HCT116 (cell line): Measurements from ENCODE around the gene RORB. TPM values are rescaled to one million over a fixed set of nuclear protein-coding genes. Genes with fewer than 3 reads are reported as not detected.

Experiments used
- ATAC-seq: fragments of 200-7000 bp; cut with Tn5 transposase; 2 replicates; pipeline ENCODE4 v1.9.1; 2020; ENCODE audit warnings: mild to moderate bottlenecking, moderate library complexity
- BruUV-seq: library from RNA; stranded (reverse); fragments of 400-500 nt; replicated peaks from 2 replicates; lab custom pipeline; 2021; lab: Mats Ljungman, UMichigan
- CTCF ChIA-PET: fragments of 300-600 bp; sonication (Branson Sonifier 250); formaldehyde crosslinking; loops from one replicate; lab custom pipeline; 2021; ENCODE audit warnings: antibody characterized with exemption; lab: Charles Lee
- POLR2A ChIA-PET: fragments of 300-600, 350-600 bp; sonication (Branson Sonifier 250); formaldehyde crosslinking; loops from one replicate; lab custom pipeline; 2021; ENCODE audit warnings: antibody characterized with exemption; lab: Charles Lee
- RAD21 ChIA-PET, 2 experiments: fragments of 300-600 bp; sonication (Branson Sonifier 250); formaldehyde crosslinking; loops; one replicate each; lab custom pipeline; 2023; ENCODE audit warnings: low total read pairs in 2 of 2; ENCODE audit not compliant: uncharacterized antibody in 2 of 2, unreplicated experiment in 2 of 2, low non-redundant PET in 1 of 2; lab: Charles Lee
- DNase-seq: peaks from one replicate; pipeline ENCODE4 v3.0.0-alpha.2; 2010; ENCODE audit warnings: low read depth, low spot score
- H2AFZ ChIP-seq: fragments of 200-600 bp; shearing (Covaris generic), sonication (generic); 2 replicates; pipeline ENCODE4 v1.6.1; 2017; ENCODE audit warnings: low read depth, mixed run types, mixed read lengths, antibody characterized with exemption, low read length; ENCODE audit not compliant: poor library complexity, severe bottlenecking
- H3K27ac ChIP-seq: 2 replicates; pipeline ENCODE4 v1.5.1; 2012; ENCODE audit warnings: low read depth, low read length
- H3K27me3 ChIP-seq: fragments of 200-600 bp; sonication (generic); 2 replicates; pipeline ENCODE4 v1.6.1; 2016; ENCODE audit warnings: mixed run types, low read length, mixed read lengths; ENCODE audit not compliant: insufficient read depth
- H3K36me3 ChIP-seq, 2 experiments: fragments of 200-500 bp in 1 of 2; fragments of 200-600 bp in 1 of 2; sonication (Bioruptor generic) in 1 of 2; sonication (generic) in 1 of 2; 2 replicates each; pipeline versions ENCODE4 v1.5.1 to v1.6.1; 2014 to 2016; ENCODE audit warnings: low read length in 2 of 2, inconsistent platforms in 1 of 2, mixed read lengths in 1 of 2, mixed run types in 1 of 2; ENCODE audit not compliant: insufficient read depth in 2 of 2, control insufficient read depth in 1 of 2
- H3K4me1 ChIP-seq, 2 experiments: fragments of 200-600 bp in 1 of 2; sonication (generic) in 1 of 2; 2 replicates each; pipeline versions ENCODE4 v1.5.1 to v1.6.1; 2012 to 2017; ENCODE audit warnings: low read length in 2 of 2, inconsistent platforms in 1 of 2, mild to moderate bottlenecking in 1 of 2, mixed read lengths in 1 of 2, mixed run types in 1 of 2, moderate library complexity in 1 of 2; ENCODE audit not compliant: insufficient read depth in 2 of 2, control insufficient read depth in 1 of 2
- H3K4me2 ChIP-seq: fragments of 200-600 bp; sonication (generic); 2 replicates; pipeline ENCODE4 v1.6.1; 2017; ENCODE audit warnings: mixed run types, low read length, mixed read lengths
- H3K4me3 ChIP-seq, 2 experiments: fragments of 200-600 bp in 1 of 2; sonication (generic) in 1 of 2; replicated peaks in 1 of 2; 2 replicates each; pipeline ENCODE4 v1.5.1; 2011 to 2016; ENCODE audit warnings: low read length in 2 of 2, control low read depth in 1 of 2, low read depth in 1 of 2, mild to moderate bottlenecking in 1 of 2, mixed read lengths in 1 of 2, mixed run types in 1 of 2
- H3K79me2 ChIP-seq: fragments of 200-600 bp; sonication (generic); 2 replicates; pipeline ENCODE4 v1.6.1; 2017; ENCODE audit warnings: mild to moderate bottlenecking, mixed run types, low read length, moderate library complexity, mixed read lengths; ENCODE audit not compliant: insufficient read depth
- H3K9ac ChIP-seq: fragments of 200-600 bp; sonication (generic); 2 replicates; pipeline ENCODE4 v1.6.1; 2016; ENCODE audit warnings: low read length, mixed read lengths
- H3K9me2 ChIP-seq: fragments of 200-600 bp; sonication (generic), shearing (Covaris generic); 2 replicates; pipeline ENCODE4 v1.6.1; 2017; ENCODE audit warnings: mixed run types, mild to moderate bottlenecking, moderate library complexity; ENCODE audit not compliant: insufficient read depth
- H3K9me3 ChIP-seq, 2 experiments: fragments of 200-500 bp in 1 of 2; fragments of 200-600 bp in 1 of 2; sonication (Bioruptor generic) in 1 of 2; sonication (generic) in 1 of 2; 2 replicates each; pipeline ENCODE4 v1.6.1; 2014 to 2017; ENCODE audit warnings: low read length in 2 of 2, mixed read lengths in 2 of 2, inconsistent platforms in 1 of 2, low read depth in 1 of 2, mild to moderate bottlenecking in 1 of 2, mixed run types in 1 of 2, moderate library complexity in 1 of 2; ENCODE audit not compliant: control insufficient read depth in 1 of 2, insufficient read depth in 1 of 2
- H4K20me1 ChIP-seq: fragments of 200-600 bp; sonication (generic), shearing (Covaris generic); 2 replicates; pipeline ENCODE4 v1.6.1; 2017; ENCODE audit warnings: mixed run types, mild to moderate bottlenecking, moderate library complexity; ENCODE audit not compliant: insufficient read depth
- CBX3 ChIP-seq: IDR thresholded peaks from 2 replicates; pipeline ENCODE4 v1.6.1; 2012; ENCODE audit warnings: low read depth
- CEBPB ChIP-seq: IDR thresholded peaks from 2 replicates; pipeline ENCODE4 v1.6.1; 2012; ENCODE audit warnings: low read depth
- EGR1 ChIP-seq: IDR thresholded peaks from 2 replicates; pipeline ENCODE4 v1.6.1; 2012; ENCODE audit warnings: low read depth
- EZH2 ChIP-seq: fragments of 200-600 bp; sonication (generic); IDR thresholded peaks from 2 replicates; pipeline ENCODE4 v1.6.1; 2017; ENCODE audit warnings: antibody characterized with exemption, mixed run types
- EZH2phosphoT487 ChIP-seq: fragments of 200-600 bp; IDR thresholded peaks from 2 replicates; pipeline ENCODE4 v1.6.1; 2018; ENCODE audit warnings: antibody characterized with exemption, borderline replicate concordance
- JUND ChIP-seq: IDR thresholded peaks from 2 replicates; pipeline ENCODE4 v1.6.1; 2012
- POLR2AphosphoS5 ChIP-seq: IDR thresholded peaks from 2 replicates; pipeline ENCODE4 v1.6.1; 2011; ENCODE audit warnings: mild to moderate bottlenecking, low read depth, low read length, moderate library complexity
- SP1 ChIP-seq: IDR thresholded peaks from 2 replicates; pipeline ENCODE4 v1.6.1; 2012; ENCODE audit warnings: low read depth
- SRF ChIP-seq: IDR thresholded peaks from 2 replicates; pipeline ENCODE4 v1.6.1; 2012; ENCODE audit warnings: low read depth
- ZNF274 ChIP-seq: fragments of 200-500 bp; sonication (Bioruptor generic); IDR thresholded peaks from 2 replicates; pipeline ENCODE4 v1.6.1; 2014; ENCODE audit warnings: mild to moderate bottlenecking, low read depth, low read length, inconsistent platforms
- intact Hi-C: fragments of 100-400 bp; cut with micrococcal nuclease; formaldehyde crosslinking; loops from 2 replicates; pipeline ENCODE4 v1.10.0; 2022
- total RNA-seq: library from RNA; stranded (reverse); gene quantifications from one replicate; pipeline ENCODE4 v1.2.1, GENCODE V29; 2021; ENCODE audit not compliant: unreplicated experiment
- TF ChIP-seq, protein P1 (sequence below), 3 experiments: fragments of 200-600 bp in 1 of 3; sonication (generic) in 1 of 3; IDR thresholded peaks in 2 of 3; conservative IDR thresholded peaks in 1 of 3; 2 replicates each; pipeline ENCODE4 v1.5.1; 2012 to 2017; ENCODE audit warnings: low read depth in 2 of 3, low read length in 2 of 3, antibody characterized with exemption in 1 of 3, borderline replicate concordance in 1 of 3, control low read depth in 1 of 3, mild to moderate bottlenecking in 1 of 3, mixed read lengths in 1 of 3, mixed run types in 1 of 3, moderate library complexity in 1 of 3; ENCODE audit not compliant: insufficient read depth in 1 of 3
- TF ChIP-seq, protein P2 (sequence below): IDR thresholded peaks from 2 replicates; pipeline ENCODE4 v1.6.1; 2012

Gene RORB
- total RNA-seq, 1 experiment from 2014 or later: 0.02 TPM

DNA sequence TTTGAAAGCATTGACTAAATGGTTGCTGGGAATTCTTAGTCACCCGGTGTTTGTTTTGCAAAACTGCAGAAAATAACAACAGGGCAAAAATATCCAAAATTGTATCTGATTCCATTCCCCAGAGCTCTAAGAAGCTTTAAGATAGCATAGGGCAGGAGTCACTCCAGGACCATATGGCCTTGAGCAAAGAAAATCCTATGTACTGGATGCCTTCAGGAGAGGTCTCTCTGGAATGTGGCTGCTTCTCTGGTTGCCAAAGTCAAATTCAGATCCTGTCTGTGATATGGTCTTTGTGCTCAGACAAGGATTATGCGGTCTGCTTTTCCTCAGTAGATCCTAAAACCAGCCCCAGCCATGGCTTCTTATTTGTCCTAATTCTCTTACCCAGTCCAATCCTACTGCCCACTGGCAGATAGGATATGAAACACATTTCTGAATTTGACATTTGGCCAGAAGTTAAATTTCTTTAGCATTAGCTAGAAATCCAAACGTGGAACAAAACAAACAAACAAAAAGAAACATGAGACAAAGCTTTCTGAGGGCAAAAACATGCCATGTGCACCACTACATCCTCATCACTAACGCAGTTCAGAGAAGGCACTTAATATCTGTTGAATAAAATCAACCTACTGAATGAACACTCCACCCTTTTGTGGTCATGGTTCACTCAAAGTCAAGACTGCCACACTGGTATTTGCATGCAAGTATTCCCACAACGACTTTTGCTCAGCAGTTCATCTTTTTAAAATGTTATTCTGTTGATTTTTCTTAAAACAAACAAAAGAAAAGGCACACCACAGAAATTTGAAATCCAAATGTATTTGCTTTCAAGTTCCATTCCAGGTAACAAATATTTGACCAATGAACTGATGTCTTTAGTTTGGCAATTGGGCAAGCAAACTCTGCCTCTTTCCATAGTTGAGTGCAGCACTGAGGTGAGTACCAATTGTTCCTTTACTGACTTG is 224.8 kb downstream of the RORB start:
- ATAC-seq (no peak), DNase-seq (no peak)
- H3K27ac ChIP-seq: no peak overlapping the region
- CTCF ChIA-PET: no interaction called here
- TF ChIP-seq, protein P1, sequence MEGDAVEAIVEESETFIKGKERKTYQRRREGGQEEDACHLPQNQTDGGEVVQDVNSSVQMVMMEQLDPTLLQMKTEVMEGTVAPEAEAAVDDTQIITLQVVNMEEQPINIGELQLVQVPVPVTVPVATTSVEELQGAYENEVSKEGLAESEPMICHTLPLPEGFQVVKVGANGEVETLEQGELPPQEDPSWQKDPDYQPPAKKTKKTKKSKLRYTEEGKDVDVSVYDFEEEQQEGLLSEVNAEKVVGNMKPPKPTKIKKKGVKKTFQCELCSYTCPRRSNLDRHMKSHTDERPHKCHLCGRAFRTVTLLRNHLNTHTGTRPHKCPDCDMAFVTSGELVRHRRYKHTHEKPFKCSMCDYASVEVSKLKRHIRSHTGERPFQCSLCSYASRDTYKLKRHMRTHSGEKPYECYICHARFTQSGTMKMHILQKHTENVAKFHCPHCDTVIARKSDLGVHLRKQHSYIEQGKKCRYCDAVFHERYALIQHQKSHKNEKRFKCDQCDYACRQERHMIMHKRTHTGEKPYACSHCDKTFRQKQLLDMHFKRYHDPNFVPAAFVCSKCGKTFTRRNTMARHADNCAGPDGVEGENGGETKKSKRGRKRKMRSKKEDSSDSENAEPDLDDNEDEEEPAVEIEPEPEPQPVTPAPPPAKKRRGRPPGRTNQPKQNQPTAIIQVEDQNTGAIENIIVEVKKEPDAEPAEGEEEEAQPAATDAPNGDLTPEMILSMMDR (IDR thresholded peaks at IDR 0.05 in 2 of 3, conservative IDR thresholded peaks at IDR 0.05 in 1 of 3; ENCODE audit: borderline replicate concordance in 1 of 3, insufficient read depth in 1 of 3, low read depth in 2 of 3, low read length in 2 of 3): no peak
- TF ChIP-seq SP1: no peak
- TF ChIP-seq EZH2: no peak
- TF ChIP-seq, protein P2, sequence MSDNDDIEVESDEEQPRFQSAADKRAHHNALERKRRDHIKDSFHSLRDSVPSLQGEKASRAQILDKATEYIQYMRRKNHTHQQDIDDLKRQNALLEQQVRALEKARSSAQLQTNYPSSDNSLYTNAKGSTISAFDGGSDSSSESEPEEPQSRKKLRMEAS: no peak
- no peak for TF ChIP-seq EZH2phosphoT487
- TF ChIP-seq ZNF274: no peak
- TF ChIP-seq CEBPB: no peak
- no peak for TF ChIP-seq JUND
- TF ChIP-seq EGR1: no peak
- no peak for TF ChIP-seq POLR2AphosphoS5
- TF ChIP-seq SRF: no peak
- TF ChIP-seq CBX3: no peak
- no peaks in the 10 kb centered on the region for H4K20me1 ChIP-seq
- POLR2A ChIA-PET: no interaction called here
- H2AFZ ChIP-seq: no peak overlapping the region
- H3K9me3 ChIP-seq: no peaks in the 10 kb centered on the region
- RAD21 ChIA-PET: no interaction called here
- no peak overlapping the region for H3K4me3 ChIP-seq
- no peaks in the 10 kb centered on the region for H3K79me2 ChIP-seq
- H3K4me2 ChIP-seq: no peak overlapping the region
- no TSS peak for BruUV-seq
- no peaks in the 10 kb centered on the region for H3K9me2 ChIP-seq
- H3K9ac ChIP-seq: no peak overlapping the region
- peaks cover 11% of the 10 kb centered on the region for H3K27me3 ChIP-seq
- H3K4me1 ChIP-seq: no peaks in the 10 kb centered on the region
- intact Hi-C loops: no loop called here
- no peaks in the 10 kb centered on the region for H3K36me3 ChIP-seq
